NOMO-1 treated with dmso at 0.1 percent for 144 hours (cell line): ENCODE data around the gene TNFSF13.

ENCODE experiments used
- DNase-seq: peaks from one replicate; lab custom pipeline; 2025; ENCODE audit not compliant: unreplicated experiment; lab: John Stamatoyannopoulos, UW

The TNFSF13 gene

DNA sequence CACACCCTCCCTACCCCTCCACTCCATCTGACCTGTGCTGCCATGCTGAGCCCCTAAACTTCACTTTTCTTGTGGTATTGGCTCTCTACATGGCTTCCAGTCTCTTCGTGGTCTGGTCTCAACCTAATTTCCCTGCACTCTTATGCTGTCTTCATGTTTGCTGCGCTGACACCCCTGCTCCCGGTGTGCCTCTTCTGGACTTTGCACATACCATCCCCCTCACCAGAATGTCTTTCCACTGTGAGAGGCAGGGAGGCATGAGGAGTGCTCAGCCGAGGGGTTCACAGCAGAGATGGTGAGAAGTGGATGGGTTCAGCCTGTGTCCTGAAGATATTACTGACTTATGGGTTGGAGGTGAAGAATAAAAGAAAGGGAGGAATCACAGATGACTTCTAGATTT, 7.2 kb upstream of the TNFSF13 start:
- DNase-seq: no peak

DNA sequence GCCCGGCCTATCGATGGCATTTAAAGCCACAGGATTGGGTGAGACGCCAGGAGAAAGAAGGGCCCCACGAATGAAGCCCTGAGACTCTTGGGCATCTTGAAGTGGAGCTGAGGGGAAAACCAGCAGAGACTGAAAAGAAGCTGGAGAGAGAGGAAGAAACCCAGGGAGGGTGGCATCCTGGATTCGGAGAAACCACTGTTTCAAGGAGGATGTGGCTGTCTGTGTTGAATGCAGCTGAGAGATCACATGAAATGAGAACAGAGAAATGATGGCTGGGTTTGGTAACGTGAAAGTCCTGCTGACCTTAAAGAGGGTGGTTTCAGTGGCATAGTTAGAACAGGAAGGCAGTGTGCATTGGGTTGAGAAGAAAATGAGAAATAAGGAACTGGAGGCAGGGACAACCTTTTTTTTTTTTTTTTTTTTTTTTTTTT, 5.9 kb upstream of the TNFSF13 start:
- peak; percentile 64 for DNase-seq

DNA sequence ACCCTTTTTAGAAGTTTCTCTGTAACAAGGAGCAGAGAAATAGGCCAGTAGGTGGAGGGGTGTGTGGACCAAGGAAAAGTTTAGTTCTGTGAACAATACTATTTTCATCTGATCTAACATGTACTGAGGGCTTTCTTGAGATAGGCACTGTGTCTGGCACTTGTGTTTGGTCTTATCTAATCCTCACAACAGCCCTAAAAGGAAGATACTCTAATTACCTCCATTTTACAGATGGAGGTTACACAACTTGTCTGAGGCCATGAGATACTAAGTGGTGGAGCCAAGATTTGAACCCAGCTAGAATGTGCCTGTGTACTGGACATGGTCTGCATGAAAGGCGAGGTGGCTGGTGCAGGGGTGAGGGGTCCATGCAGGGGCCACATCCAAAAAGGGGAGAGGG, 5.2 kb upstream of the TNFSF13 start:
- no peak for DNase-seq

DNA sequence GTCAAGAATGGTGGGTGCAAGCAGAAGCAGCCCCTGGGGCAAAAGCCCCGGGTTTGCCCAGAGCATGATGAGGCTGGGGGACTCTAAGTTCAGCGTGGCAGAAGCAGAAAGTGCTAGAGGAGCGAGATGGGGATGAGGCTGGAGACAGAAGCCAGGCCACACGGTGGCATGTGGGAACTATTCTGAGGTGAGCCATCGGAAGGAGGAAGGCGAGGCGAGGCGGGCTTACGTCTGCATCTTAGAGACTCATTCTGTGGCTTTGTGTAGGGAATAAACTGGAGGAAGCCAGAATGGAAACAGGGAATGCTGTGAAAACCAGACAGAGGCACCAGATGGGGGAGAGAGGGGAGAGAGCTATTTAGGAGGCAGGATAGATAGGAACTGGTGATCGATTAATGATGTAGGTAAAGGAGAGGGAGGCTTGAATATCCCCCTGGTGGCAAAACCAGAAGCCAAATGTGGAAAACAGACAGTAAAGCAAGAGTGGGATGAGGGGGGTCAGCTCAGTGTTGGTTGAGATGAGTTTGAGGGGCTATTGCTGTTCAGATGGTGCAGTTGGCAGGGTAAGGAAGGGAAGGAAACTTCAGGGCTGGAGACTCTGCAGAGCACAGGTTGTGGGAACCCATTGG, 3.1 kb upstream of the TNFSF13 start:
- no peak for DNase-seq

DNA sequence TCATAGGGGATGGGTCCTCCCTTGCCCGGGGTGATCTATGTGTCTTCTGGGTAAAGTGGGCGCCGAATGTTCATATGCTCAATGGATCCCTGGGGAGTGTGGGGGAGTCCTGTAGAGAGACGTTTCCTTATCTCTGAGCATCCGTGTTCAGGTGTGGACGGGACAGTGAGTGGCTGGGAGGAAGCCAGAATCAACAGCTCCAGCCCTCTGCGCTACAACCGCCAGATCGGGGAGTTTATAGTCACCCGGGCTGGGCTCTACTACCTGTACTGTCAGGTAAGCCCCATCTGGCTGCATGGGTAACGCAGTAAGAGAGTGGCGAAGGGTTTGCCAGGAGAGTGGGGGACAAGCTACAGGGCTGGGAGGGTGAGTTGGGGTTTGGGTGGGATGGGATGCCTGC, 1.9 kb upstream of the TNFSF13 start:
- DNase-seq: no peak

DNA sequence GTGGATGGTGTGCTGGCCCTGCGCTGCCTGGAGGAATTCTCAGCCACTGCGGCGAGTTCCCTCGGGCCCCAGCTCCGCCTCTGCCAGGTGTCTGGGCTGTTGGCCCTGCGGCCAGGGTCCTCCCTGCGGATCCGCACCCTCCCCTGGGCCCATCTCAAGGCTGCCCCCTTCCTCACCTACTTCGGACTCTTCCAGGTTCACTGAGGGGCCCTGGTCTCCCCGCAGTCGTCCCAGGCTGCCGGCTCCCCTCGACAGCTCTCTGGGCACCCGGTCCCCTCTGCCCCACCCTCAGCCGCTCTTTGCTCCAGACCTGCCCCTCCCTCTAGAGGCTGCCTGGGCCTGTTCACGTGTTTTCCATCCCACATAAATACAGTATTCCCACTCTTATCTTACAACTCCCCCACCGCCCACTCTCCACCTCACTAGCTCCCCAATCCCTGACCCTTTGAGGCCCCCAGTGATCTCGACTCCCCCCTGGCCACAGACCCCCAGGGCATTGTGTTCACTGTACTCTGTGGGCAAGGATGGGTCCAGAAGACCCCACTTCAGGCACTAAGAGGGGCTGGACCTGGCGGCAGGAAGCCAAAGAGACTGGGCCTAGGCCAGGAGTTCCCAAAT, 1.3 kb upstream of the TNFSF13 start:
- no peak for DNase-seq

DNA sequence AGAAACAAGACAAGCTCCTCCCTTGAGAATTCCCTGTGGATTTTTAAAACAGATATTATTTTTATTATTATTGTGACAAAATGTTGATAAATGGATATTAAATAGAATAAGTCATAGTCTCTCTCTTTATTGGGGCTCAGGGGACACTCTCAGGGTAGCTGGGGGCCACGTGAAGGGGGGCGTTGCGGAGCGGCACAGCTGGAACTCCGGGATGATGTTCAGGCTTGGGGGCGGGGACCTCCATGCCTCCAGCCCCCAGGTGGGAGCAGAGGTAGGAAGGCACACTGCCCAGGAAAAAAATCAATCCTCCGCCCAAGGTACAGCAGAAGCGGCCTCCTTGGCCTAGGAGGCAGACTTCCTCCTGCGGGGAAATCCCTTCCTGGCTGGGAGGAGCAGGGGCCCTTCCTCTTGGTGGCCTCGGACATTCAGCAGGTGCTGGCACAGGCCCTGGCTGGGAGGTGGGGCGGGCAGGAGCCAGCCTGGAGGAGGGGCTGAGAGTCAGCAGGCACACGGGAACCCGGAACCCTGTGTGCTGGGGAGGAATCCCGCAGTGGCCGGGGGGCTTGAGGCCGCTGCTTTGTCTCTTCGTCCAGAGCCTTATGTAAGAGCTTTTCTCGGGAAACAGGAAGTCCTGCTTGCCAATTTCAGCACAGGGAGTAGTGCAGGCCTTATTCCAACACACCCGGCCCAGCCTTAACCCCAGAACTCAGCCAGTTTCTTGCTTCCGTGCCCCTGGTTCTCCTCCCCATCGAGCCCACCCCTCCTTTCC, 591 bp upstream of the TNFSF13 start:
- DNase-seq: peak; percentile 86

DNA sequence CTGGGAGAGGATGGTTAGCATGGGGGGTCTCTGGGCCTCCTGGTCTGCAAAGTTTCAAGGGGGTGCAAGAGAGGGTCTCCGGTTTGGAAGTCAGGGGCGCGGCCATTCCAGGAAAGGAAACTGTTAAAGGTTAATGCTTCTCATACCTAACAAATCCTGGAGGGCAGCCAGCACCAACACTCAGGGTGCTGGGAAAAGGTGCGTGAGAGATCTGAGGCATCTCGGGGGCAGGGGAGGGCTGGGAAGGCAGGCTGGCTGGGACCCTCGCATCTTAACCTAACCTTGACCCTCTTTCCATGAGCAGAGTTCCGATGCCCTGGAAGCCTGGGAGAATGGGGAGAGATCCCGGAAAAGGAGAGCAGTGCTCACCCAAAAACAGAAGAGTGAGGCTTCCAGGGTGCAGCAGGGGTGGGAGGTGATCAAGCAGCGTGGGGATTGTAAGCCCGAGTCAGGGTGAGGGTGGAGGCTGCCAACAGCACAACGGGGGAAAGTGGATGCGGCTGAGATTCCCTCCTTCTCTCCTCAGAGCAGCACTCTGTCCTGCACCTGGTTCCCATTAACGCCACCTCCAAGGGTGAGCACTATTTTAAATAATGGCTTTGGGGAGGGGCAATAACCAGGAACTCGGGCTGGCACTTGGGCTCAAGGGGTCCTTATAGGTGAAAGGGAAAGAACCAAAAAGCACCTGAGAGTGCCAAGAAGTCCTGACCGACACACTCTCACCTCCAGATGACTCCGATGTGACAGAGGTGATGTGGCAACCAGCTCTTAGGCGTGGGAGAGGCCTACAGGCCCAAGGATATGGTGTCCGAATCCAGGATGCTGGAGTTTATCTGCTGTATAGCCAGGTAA, 996 bp downstream of the TNFSF13 start:
- no peak for DNase-seq

DNA sequence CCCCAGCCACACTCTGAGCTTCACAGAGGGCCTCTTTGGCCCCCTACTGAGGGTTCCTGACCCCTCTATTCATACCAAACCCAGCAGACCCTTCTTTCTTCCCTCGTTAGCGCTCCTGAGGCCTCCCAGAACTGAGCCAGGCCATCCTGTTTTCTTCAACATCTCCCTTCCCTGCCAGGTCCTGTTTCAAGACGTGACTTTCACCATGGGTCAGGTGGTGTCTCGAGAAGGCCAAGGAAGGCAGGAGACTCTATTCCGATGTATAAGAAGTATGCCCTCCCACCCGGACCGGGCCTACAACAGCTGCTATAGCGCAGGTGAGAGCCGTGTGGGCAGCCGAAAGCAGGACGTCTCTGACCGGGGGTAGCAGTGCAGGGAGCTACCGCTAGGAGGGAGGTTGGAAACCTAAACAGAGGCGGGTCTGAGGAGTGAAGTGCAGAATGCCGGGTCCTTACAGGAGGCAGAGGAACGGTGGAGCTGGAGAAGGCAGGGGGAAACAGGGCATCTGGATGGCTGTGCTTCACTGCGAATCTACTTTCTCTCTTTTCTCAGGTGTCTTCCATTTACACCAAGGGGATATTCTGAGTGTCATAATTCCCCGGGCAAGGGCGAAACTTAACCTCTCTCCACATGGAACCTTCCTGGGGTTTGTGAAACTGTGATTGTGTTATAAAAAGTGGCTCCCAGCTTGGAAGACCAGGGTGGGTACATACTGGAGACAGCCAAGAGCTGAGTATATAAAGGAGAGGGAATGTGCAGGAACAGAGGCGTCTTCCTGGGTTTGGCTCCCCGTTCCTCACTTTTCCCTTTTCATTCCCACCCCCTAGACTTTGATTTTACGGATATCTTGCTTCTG, 1.9 kb downstream of the TNFSF13 start:
- DNase-seq: no peak

DNA sequence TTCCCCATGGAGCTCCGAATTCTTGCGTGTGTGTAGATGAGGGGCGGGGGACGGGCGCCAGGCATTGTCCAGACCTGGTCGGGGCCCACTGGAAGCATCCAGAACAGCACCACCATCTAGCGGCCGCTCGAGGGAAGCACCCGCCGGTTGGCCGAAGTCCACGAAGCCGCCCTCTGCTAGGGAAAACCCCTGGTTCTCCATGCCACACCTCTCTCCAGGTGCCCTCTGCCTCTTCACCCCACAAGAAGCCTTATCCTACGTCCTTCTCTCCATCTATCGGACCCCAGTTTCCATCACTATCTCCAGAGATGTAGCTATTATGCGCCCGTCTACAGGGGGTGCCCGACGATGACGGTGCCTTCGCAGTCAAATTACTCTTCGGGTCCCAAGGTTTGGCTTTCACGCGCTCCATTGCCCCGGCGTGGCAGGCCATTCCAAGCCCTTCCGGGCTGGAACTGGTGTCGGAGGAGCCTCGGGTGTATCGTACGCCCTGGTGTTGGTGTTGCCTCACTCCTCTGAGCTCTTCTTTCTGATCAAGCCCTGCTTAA, 2.6 kb downstream of the TNFSF13 start:
- DNase-seq: peak; percentile 74

DNA sequence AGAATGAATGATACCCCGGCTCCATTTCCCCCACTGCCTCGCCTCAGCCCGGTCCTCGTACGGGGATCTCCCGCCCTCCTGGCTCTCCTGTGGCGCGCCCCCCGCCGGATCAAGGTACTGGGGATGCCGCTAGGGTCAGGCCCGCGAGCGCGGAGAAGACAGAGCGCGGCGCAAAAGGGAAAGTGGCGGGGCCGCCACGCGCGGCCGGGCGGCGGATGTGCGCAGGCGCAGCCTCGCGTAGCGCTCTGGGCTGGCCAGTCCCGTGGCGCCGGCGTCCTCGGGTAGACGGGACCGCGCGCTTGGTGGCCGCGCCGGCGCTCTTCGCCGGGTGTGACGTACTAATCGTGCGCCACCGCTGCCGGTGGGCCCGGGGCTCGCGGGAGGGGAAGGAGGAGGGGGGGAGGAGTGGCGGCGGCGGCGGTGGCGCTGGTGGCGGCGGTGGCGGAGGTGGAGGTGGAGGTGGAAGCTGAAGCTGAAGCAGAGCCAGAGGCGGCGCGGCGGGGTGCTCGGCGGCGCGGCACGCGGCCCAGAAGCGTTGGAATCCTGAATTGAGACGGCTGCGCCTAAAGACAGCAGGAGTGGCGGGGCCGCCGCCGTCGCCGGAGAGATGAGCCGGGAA, 3.1 kb downstream of the TNFSF13 start, which contains the start of gene SENP3:
Gene SENP3, plus strand, starts transcription at position 331 of the 619 bp plus-strand sequence. CDS start 1,158 bp downstream, outside the sequence.
- peak; percentile 61 for DNase-seq

DNA sequence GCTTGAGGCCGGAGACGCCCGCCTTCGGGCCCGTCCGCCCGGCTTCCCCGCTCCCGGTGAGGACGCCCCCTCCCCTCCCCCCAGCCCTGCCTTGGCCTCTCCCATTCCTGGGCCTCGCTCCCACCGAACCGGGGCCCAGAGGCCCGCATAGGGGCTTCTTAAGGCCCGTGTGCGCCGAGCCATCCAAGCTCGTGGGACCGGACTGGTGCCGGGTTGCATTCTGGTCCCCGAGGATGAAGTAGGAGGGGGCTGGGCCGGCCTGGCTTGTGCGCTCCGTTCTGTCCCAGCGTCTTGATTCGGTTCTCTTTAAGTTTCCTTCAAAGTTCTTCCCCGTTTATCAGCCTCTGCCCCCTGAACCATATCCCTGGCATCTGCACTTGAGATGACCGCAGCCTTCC, 3.7 kb downstream of the TNFSF13 start:
- no peak for DNase-seq

DNA sequence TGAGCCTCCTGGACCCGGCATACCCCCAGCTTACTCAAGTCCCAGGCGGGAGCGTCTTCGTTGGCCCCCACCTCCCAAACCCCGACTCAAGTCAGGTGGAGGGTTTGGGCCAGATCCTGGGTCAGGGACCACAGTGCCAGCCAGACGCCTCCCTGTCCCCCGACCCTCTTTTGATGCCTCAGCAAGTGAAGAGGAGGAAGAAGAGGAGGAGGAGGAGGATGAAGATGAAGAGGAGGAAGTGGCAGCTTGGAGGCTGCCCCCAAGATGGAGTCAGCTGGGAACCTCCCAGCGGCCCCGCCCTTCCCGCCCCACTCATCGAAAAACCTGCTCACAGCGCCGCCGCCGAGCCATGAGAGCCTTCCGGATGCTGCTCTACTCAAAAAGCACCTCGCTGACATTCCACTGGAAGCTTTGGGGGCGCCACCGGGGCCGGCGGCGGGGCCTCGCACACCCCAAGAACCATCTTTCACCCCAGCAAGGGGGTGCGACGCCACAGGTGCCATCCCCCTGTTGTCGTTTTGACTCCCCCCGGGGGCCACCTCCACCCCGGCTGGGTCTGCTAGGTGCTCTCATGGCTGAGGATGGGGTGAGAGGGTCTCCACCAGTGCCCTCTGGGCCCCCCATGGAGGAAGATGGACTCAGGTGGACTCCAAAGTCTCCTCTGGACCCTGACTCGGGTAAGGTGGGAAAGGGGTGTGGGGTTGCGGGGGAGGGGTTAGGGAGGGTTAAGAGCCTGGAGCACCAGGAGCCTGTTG, 4.7 kb downstream of the TNFSF13 start:
- no peak for DNase-seq

DNA sequence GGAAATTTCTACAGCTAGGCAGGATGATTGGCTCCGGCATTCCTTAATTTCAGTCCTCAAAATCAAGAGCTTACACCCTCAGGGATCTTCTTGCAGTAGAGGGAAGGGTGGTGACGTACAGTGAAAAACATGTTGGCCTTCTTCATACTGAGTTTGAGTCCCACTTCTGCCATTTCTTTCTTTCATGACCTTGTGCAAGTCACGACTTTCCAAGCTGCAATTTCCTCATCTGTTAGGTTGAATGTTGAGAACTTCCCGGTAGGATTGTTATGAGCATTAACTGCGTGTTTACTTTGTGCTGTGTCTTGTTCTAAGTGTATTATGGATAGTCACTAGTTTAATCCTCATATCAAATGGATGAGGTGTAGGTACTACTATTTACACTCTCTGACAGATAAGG, 11.0 kb downstream of the TNFSF13 start:
- DNase-seq: no peak

DNA sequence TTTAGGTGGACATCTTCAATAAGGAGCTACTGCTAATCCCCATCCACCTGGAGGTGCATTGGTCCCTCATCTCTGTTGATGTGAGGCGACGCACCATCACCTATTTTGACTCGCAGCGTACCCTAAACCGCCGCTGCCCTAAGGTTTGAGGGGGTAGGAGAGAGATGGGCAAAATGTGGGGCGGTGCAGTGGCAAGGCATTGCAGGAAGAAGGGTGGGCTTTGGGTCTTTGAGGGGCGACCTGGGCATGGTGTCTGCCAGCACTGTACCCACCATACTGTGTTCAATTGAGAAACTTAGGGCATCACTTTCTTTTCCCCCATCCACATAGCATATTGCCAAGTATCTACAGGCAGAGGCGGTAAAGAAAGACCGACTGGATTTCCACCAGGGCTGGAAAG, 11.8 kb downstream of the TNFSF13 start:
- DNase-seq: no peak

DNA sequence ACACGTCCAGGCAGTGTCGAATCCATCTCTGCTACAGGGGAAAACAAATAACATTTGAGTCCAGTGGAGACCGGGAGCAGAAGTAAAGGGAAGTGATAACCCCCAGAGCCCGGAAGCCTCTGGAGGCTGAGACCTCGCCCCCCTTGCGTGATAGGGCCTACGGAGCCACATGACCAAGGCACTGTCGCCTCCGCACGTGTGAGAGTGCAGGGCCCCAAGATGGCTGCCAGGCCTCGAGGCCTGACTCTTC, 13.7 kb downstream of the TNFSF13 start:
- peak; percentile 100 for DNase-seq

DNA sequence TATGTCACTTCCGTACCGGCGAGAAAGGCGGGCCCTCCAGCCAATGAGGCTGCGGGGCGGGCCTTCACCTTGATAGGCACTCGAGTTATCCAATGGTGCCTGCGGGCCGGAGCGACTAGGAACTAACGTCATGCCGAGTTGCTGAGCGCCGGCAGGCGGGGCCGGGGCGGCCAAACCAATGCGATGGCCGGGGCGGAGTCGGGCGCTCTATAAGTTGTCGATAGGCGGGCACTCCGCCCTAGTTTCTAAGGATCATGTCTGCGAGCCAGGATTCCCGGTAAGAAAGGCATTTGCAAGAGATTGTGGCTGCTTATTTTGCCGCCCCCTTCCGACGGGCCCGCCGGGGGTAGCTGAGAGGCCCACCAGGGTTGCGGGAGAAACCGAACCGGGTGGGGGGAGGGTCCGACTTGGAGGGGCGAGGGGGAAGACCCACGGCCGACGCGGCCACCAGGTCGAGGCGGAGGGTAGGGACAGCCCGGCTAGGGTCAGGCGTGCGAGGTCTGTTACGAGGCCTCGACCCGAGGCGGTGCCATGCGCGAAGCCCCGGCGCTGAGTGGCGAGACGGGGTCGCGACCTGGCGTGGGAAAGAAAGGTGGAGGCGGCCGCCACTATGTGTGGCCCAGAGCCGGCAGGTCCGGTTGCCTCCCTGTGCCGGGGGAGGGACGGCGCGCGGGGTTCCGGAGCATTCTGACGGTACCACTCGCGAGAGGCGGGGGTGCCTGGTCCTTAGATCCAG, 14.2 kb downstream of the TNFSF13 start:
- DNase-seq: peak; percentile 100

DNA sequence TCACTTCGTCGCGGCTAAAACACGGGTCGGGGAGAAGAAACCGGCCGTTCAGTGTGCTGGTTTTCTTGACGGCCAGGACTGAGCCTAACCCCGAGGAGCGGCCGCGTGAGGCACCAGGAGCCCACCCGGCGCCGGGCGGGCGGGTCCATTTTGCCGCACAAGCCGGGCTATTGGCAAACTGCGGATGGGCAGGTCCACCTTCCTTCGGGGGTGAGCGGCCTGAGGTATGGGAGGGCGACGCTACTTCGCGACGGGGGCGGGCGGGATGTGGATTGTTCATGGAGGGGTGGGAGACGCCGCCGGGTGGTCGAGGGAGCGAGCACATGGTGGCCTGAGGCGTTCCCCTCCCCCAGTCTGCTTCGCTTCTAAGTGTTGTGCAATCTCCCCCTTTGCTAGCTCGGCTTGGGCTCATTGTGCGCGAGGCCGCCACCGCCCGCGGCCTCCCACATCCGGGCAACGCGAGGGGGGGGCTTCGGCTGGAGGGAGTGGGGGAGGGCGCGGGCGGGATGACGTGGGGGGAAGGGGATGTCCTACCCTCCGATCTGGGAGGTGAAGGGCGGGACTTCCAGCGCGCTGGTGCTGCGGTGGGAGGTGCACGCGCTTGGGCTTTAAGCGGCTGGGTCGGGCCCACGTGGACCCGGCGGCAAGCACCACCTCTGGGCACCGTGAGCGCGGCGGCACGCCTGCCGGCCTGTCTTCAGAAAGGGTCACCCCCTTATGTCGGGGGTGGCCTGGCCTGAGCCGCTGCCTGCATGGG, 15.0 kb downstream of the TNFSF13 start:
- DNase-seq: peak; percentile 85
